Osteoblast (primary cell): ENCODE data around the gene LRRC4C. TPM values are rescaled to one million over a fixed set of nuclear protein-coding genes. Genes with fewer than 3 reads are reported as not detected.
A peak's percentile ranks its signal among the peaks of the same experiment; 100 is the strongest.

Experiments
- DNase-seq: peaks from one replicate; pipeline ENCODE4 v3.0.0; 2011; ENCODE audit warnings: low spot score, mixed read lengths; ENCODE audit not compliant: insufficient read length; ENCODE audit errors: missing footprints
- H2AFZ ChIP-seq: 2 replicates; pipeline ENCODE4 v1.6.0; 2011; ENCODE audit warnings: mild to moderate bottlenecking, low read length
- H3K27ac ChIP-seq: 2 replicates; pipeline ENCODE4 v1.5.1; 2011; ENCODE audit warnings: mild to moderate bottlenecking, low read depth, low read length, moderate library complexity
- H3K27me3 ChIP-seq: 2 replicates; pipeline ENCODE4 v1.6.0; 2012; ENCODE audit warnings: mild to moderate bottlenecking, control low read depth, inconsistent platforms, low read length, moderate library complexity; ENCODE audit not compliant: insufficient read depth
- H3K36me3 ChIP-seq: 2 replicates; pipeline ENCODE4 v1.5.1; 2011; ENCODE audit warnings: mild to moderate bottlenecking, low read length, control low read depth, moderate library complexity; ENCODE audit not compliant: insufficient read depth
- H3K4me1 ChIP-seq: 2 replicates; pipeline ENCODE4 v1.5.1; 2011; ENCODE audit warnings: mild to moderate bottlenecking, low read length, control low read depth, moderate library complexity; ENCODE audit not compliant: insufficient read depth
- H3K4me2 ChIP-seq: 2 replicates; pipeline ENCODE4 v1.6.0; 2011; ENCODE audit warnings: mild to moderate bottlenecking, low read length; ENCODE audit not compliant: insufficient read depth
- H3K4me3 ChIP-seq: fragments of 200-600 bp; sonication (generic); 3 replicates; pipeline ENCODE4 v1.5.1; 2012; ENCODE audit warnings: mild to moderate bottlenecking, low read length, inconsistent platforms; ENCODE audit not compliant: insufficient read depth
- H3K79me2 ChIP-seq: 2 replicates; pipeline ENCODE4 v1.6.0; 2012; ENCODE audit warnings: mild to moderate bottlenecking, low read length, control low read depth, inconsistent platforms; ENCODE audit not compliant: insufficient read depth
- H3K9me3 ChIP-seq: 2 replicates; pipeline ENCODE4 v1.5.1; 2011; ENCODE audit warnings: low read depth, low read length, control low read depth
- H4K20me1 ChIP-seq: 2 replicates; pipeline ENCODE4 v1.6.0; 2012; ENCODE audit warnings: mild to moderate bottlenecking, low read length, control low read depth; ENCODE audit not compliant: insufficient read depth
- CTCF ChIP-seq: IDR thresholded peaks from 2 replicates; pipeline ENCODE4 v1.5.1; 2011; ENCODE audit warnings: mild to moderate bottlenecking, low read depth, low read length, moderate library complexity; ENCODE audit errors: extremely low read depth
- total RNA-seq: library from RNA; depleted of rRNA; stranded (reverse); fragments of >200 nt; gene quantifications from 2 replicates; pipeline ENCODE4 v1.2.3, GENCODE V29; 2012

The LRRC4C gene
- total RNA-seq, 1 donor = 2.2 TPM

- Histone ChIP-seq H3K4me2 (no peak overlapping the region), H3K4me1 (no peaks in the 10 kb centered on the region), H3K36me3 (no peaks in the 10 kb centered on the region), H3K27me3 (no peaks in the 10 kb centered on the region), H3K9me3 (no peaks in the 10 kb centered on the region), H2AFZ (no peak overlapping the region), H3K4me3 (no peak overlapping the region), H4K20me1 (no peaks in the 10 kb centered on the region), H3K27ac (no peak overlapping the region), H3K79me2 (no peaks in the 10 kb centered on the region)
- TF ChIP-seq CTCF = no peak
- DNase-seq = no peak
Measured at GRCh38 chr11:41479179-41479578, 19.7 kb upstream of the LRRC4C start.

GRCh38 chr11:41461057-41461681 is 1.7 kb upstream of the LRRC4C start:
- Histone ChIP-seq H3K9me3 (no peaks in the 10 kb centered on the region), H3K4me3 (no peak overlapping the region), H3K4me2 (no peak overlapping the region), H3K27me3 (no peaks in the 10 kb centered on the region), H4K20me1 (no peaks in the 10 kb centered on the region), H3K36me3 (no peaks in the 10 kb centered on the region), H3K79me2 (no peaks in the 10 kb centered on the region), H3K4me1 (no peaks in the 10 kb centered on the region), H2AFZ (no peak overlapping the region), H3K27ac (no peak overlapping the region)
- TF ChIP-seq CTCF = peak; percentile 43
- no peak for DNase-seq

- H3K79me2 ChIP-seq = no peaks in the 10 kb centered on the region
- H3K9me3 ChIP-seq = no peaks in the 10 kb centered on the region
- H2AFZ ChIP-seq = no peak overlapping the region
- no peaks in the 10 kb centered on the region for H3K4me1 ChIP-seq
- no peaks in the 10 kb centered on the region for H3K27me3 ChIP-seq
- no peaks in the 10 kb centered on the region for H4K20me1 ChIP-seq
- H3K36me3 ChIP-seq = no peaks in the 10 kb centered on the region
- TF ChIP-seq CTCF = no peak
- H3K4me2 ChIP-seq = no peak overlapping the region
- no peak overlapping the region for H3K4me3 ChIP-seq
- H3K27ac ChIP-seq = no peak overlapping the region
- no peak for DNase-seq
Measured at GRCh38 chr11:41458641-41459040, 811 bp downstream of the LRRC4C start.

- Histone ChIP-seq H2AFZ (no peak overlapping the region), H3K36me3 (no peaks in the 10 kb centered on the region), H4K20me1 (no peaks in the 10 kb centered on the region), H3K9me3 (no peaks in the 10 kb centered on the region), H3K4me1 (no peaks in the 10 kb centered on the region), H3K79me2 (no peaks in the 10 kb centered on the region), H3K4me2 (no peak overlapping the region), H3K27me3 (no peaks in the 10 kb centered on the region), H3K4me3 (no peak overlapping the region), H3K27ac (no peak overlapping the region)
- TF ChIP-seq CTCF = no peak
- no peak for DNase-seq
Measured at GRCh38 chr11:41458154-41458553, 1.3 kb downstream of the LRRC4C start.
